Measurements from ENCODE around the gene ACAD10. TPM values are rescaled to one million over a fixed set of nuclear protein-coding genes. Genes with fewer than 3 reads are reported as not detected.

Gene ACAD10
- total RNA-seq, 1 donor from 2014 or later = 49.9 TPM

GRCh38 chr12:111788178-111788654 lies 102.4 kb downstream of the ACAD10 start:
- no peak for DNase-seq (ENCODE audit: extremely low spot score, unreplicated experiment)
- TF ChIP-seq, protein P1, sequence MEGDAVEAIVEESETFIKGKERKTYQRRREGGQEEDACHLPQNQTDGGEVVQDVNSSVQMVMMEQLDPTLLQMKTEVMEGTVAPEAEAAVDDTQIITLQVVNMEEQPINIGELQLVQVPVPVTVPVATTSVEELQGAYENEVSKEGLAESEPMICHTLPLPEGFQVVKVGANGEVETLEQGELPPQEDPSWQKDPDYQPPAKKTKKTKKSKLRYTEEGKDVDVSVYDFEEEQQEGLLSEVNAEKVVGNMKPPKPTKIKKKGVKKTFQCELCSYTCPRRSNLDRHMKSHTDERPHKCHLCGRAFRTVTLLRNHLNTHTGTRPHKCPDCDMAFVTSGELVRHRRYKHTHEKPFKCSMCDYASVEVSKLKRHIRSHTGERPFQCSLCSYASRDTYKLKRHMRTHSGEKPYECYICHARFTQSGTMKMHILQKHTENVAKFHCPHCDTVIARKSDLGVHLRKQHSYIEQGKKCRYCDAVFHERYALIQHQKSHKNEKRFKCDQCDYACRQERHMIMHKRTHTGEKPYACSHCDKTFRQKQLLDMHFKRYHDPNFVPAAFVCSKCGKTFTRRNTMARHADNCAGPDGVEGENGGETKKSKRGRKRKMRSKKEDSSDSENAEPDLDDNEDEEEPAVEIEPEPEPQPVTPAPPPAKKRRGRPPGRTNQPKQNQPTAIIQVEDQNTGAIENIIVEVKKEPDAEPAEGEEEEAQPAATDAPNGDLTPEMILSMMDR (conservative IDR thresholded peaks at IDR 0.05) = peak; percentile 46
- Mint-ChIP-seq H3K27me3 (no peaks in the 10 kb centered on the region), H3K27ac (no peak overlapping the region), H3K4me1 (ENCODE audit: unreplicated experiment) (no peaks in the 10 kb centered on the region), H3K9me3 (no peaks in the 10 kb centered on the region), H3K4me3 (no peak overlapping the region), H3K36me3 (peaks cover 4% of the 10 kb centered on the region)

DNA sequence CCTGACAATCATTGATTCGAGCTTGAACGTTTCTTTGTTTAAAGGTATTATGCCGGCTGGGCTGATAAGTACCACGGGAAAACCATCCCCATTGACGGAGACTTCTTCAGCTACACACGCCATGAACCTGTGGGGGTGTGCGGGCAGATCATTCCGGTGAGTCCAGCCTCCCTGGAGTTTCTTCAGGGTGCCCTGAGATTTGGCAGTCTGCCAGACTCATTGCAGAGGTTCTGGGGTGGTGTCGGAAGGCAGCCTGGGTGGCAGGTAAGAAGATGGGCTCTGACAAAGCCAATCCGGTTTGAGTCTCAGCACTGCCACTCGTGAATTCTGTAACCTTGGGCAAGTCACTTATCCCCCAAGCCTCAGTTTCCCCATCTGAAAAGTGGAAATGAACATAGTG lies 103.9 kb downstream of the ACAD10 start:
- DNase-seq (ENCODE audit: extremely low spot score, unreplicated experiment) = no peak
- no peaks in the 10 kb centered on the region for H3K4me1 Mint-ChIP-seq (ENCODE audit: unreplicated experiment)
- TF ChIP-seq, protein P1 (conservative IDR thresholded peaks at IDR 0.05) = no peak
- H3K27me3 Mint-ChIP-seq = no peaks in the 10 kb centered on the region
- no peak overlapping the region for H3K27ac Mint-ChIP-seq
- H3K4me3 Mint-ChIP-seq = no peak overlapping the region
- H3K9me3 Mint-ChIP-seq = no peaks in the 10 kb centered on the region
- H3K36me3 Mint-ChIP-seq = peaks cover 4% of the 10 kb centered on the region

GRCh38 chr12:111791507-111791906 lies 105.7 kb downstream of the ACAD10 start:
- TF ChIP-seq, protein P1 (conservative IDR thresholded peaks at IDR 0.05) = no peak
- no peaks in the 10 kb centered on the region for H3K4me1 Mint-ChIP-seq (ENCODE audit: unreplicated experiment)
- H3K9me3 Mint-ChIP-seq = no peaks in the 10 kb centered on the region
- no peaks in the 10 kb centered on the region for H3K27me3 Mint-ChIP-seq
- no peak overlapping the region for H3K4me3 Mint-ChIP-seq
- no peak overlapping the region for H3K27ac Mint-ChIP-seq
- no peak for DNase-seq (ENCODE audit: extremely low spot score, unreplicated experiment)
- no peaks in the 10 kb centered on the region for H3K36me3 Mint-ChIP-seq

DNA sequence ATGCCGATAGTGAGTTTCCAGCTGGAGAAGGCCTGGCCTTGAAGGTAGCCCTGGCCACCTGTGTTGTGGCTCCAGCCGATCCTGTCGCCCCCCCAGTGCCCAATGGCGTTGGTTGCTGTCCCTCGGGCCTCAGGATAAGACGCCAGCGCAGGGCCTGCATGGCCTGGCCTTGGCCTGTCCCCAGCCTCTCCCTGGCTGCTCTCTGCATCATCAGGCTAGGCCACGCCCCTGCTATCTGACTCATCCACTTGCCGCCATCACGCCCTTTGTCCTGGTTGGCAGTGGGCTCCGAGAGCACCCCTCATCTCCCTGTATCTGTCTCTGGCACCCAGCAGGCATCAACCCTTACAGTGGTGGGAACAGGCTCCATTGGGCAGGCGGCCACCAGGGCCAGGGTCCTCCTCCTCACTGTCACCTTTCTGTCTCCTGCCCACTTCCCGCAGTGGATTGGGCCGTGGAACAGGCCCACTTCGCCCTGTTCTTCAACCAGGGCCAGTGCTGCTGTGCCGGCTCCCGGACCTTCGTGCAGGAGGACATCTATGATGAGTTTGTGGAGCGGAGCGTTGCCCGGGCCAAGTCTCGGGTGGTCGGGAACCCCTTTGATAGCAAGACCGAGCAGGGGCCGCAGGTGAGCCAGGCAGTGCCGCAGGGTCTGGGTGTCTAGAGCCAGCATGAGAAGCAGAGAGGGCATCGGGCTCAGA lies 106.5 kb downstream of the ACAD10 start:
- Mint-ChIP-seq H3K36me3 (no peaks in the 10 kb centered on the region), H3K27ac (no peak overlapping the region), H3K9me3 (no peaks in the 10 kb centered on the region), H3K4me1 (ENCODE audit: unreplicated experiment) (no peaks in the 10 kb centered on the region), H3K27me3 (no peaks in the 10 kb centered on the region), H3K4me3 (no peak overlapping the region)
- DNase-seq (ENCODE audit: extremely low spot score, unreplicated experiment) = no peak
- TF ChIP-seq, protein P1 (conservative IDR thresholded peaks at IDR 0.05) = no peak

GRCh38 chr12:111792856-111793235 lies 107.0 kb downstream of the ACAD10 start:
- Mint-ChIP-seq H3K27me3 (no peaks in the 10 kb centered on the region), H3K4me1 (ENCODE audit: unreplicated experiment) (no peaks in the 10 kb centered on the region), H3K36me3 (no peaks in the 10 kb centered on the region), H3K4me3 (no peak overlapping the region), H3K9me3 (no peaks in the 10 kb centered on the region), H3K27ac (no peak overlapping the region)
- TF ChIP-seq, protein P1 (conservative IDR thresholded peaks at IDR 0.05) = no peak
- DNase-seq (ENCODE audit: extremely low spot score, unreplicated experiment) = no peak
